H1 (cell line): Measurements from ENCODE around the gene CDC42EP3.

Experiments
- BRCA1 ChIP-seq: IDR thresholded peaks from 2 replicates; pipeline ENCODE4 v1.6.1; 2012; ENCODE audit warnings: low read depth, low read length, improper control_type of control experiment
- EGR1 ChIP-seq: IDR thresholded peaks from 2 replicates; pipeline ENCODE4 v1.6.1; 2011; ENCODE audit warnings: low read depth, low read length, borderline replicate concordance
- NANOG ChIP-seq: IDR thresholded peaks from 2 replicates; pipeline ENCODE4 v1.6.1; 2011; ENCODE audit warnings: low read length, low read depth, mild to moderate bottlenecking, inconsistent platforms; ENCODE audit not compliant: insufficient read depth, poor library complexity, severe bottlenecking
- NRF1 ChIP-seq: IDR thresholded peaks from 2 replicates; pipeline ENCODE4 v1.6.1; 2011; ENCODE audit warnings: mild to moderate bottlenecking, low read depth, low read length, improper control_type of control experiment
- POLR2A ChIP-seq, 2 experiments: IDR thresholded peaks; 1 replicate in 1 of 2; 2 replicates in 1 of 2; pipeline ENCODE4 v1.6.1; 2011; ENCODE audit warnings: low read depth in 2 of 2, low read length in 2 of 2, mild to moderate bottlenecking in 2 of 2; ENCODE audit errors: control extremely low read depth in 1 of 2
- SRF ChIP-seq: IDR thresholded peaks from 2 replicates; pipeline ENCODE4 v1.6.1; 2011; ENCODE audit warnings: mild to moderate bottlenecking, low read depth, low read length, moderate library complexity

- TF ChIP-seq NANOG (no peak), SRF (no peak), POLR2A (IDR thresholded peaks at IDR 0.05; ENCODE audit: control extremely low read depth in 1 of 2, low read depth in 2 of 2, low read length in 2 of 2) (no peak), BRCA1 (no peak), NRF1 (no peak), EGR1 (no peak)
These were observed 14.0 kb downstream of the CDC42EP3 start for GRCh38 chr2:37657471-37657870.
